HL-60 (cell line): Measurements from ENCODE around the gene RCBTB2.

Source experiments
- GABPA ChIP-seq: IDR thresholded peaks from 2 replicates; pipeline ENCODE4 v1.6.1; 2012; ENCODE audit warnings: low read depth
- POLR2AphosphoS5 ChIP-seq: IDR thresholded peaks from 2 replicates; pipeline ENCODE4 v1.6.1; 2012; ENCODE audit warnings: low read depth
- TF ChIP-seq, protein P1 (sequence below): IDR thresholded peaks from one replicate; pipeline ENCODE4 v1.5.1; 2011; ENCODE audit warnings: low read length, control low read depth, inconsistent platforms; ENCODE audit not compliant: insufficient read depth

DNA sequence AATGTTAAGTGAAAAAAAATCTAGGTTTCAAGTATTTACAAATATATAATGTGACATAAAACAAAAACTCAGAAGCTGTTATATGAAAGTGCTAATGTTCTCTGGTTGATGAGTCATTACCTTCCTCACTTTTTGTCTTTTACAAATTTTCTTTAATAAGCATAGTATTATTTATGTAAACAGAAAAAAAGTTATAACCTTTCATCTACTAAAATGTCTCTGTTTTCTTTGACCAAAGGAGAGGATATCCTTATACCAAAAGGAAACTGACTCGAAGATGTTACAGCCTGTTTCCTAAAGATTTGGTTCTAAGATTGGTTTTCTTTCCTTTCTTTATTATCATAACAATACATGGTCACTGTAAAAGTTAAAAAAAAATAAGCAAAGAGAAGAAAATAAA is 38.0 kb downstream of the RCBTB2 start:
- TF ChIP-seq POLR2AphosphoS5 (no peak), GABPA (no peak)
- TF ChIP-seq, protein P1, sequence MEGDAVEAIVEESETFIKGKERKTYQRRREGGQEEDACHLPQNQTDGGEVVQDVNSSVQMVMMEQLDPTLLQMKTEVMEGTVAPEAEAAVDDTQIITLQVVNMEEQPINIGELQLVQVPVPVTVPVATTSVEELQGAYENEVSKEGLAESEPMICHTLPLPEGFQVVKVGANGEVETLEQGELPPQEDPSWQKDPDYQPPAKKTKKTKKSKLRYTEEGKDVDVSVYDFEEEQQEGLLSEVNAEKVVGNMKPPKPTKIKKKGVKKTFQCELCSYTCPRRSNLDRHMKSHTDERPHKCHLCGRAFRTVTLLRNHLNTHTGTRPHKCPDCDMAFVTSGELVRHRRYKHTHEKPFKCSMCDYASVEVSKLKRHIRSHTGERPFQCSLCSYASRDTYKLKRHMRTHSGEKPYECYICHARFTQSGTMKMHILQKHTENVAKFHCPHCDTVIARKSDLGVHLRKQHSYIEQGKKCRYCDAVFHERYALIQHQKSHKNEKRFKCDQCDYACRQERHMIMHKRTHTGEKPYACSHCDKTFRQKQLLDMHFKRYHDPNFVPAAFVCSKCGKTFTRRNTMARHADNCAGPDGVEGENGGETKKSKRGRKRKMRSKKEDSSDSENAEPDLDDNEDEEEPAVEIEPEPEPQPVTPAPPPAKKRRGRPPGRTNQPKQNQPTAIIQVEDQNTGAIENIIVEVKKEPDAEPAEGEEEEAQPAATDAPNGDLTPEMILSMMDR: no peak
